ENCODE measurements around the gene LRRC47. TPM values are rescaled to one million over a fixed set of nuclear protein-coding genes. Genes with fewer than 3 reads are reported as not detected.

The LRRC47 gene
- total RNA-seq, 3 donors from 2014 or later, result 31.5 to 34.2 (median 34.2) TPM

DNA sequence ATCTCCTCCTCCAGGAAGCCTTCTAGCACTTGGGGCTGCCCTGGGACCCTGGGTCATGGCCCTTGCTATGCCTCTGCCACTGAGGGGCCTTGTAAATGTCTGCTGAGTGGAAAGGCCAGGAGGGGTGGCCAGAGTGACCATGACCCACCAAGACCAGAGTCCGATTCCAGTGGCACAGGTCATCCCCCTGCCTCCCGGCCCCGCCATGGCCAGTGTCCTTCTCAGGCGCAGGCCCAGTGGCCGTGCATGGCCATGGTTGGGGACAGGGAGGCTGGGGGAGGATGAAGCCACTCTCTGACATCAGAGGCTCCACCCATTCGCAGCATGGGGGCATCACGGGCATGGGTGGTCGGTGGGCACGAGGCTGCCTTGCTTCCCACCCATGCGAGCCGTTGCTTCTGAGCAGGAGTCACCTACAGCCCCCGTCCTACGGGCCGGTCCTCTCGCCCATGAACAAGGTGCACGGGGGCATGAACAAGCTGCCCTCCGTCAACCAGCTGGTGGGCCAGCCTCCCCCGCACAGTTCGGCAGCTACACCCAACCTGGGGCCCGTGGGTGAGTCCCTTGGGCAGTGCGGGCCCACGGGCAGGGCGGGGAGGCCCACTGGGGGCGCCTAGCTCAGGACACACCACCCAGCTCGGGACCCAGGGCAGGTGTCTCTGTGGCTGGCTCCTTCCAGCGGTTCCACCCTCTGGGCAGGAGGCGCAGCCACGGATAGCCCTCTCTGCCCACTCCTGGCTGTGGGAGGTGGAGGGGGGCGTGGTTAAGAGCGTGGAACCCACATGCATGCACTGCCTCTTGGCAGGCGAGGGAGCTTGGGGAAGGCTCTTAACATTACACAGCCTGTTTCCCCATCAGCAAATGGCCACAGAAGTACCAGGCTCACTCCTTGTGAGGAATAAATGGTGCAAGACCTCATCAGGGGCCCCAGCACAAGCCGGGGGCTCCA lies 66.4 kb downstream of the LRRC47 start:
- no peaks in the 10 kb centered on the region for H3K36me3 ChIP-seq
- DNase-seq (ENCODE audit: low spot score in 2 of 2), result no peak
- no peak overlapping the region for H3K27ac ChIP-seq
- intact Hi-C loops (cut with DNase I; ENCODE audit: low total_unique reads), result no loop called here
- peaks cover 0 to 32% of the 10 kb centered on the region in 2 donors for H3K27me3 ChIP-seq
- no peak overlapping the region for H3K4me3 ChIP-seq
- H3K4me1 ChIP-seq, result no peaks in the 10 kb centered on the region
- H3K9me3 ChIP-seq, result no peaks in the 10 kb centered on the region
- TF ChIP-seq POLR2A (IDR thresholded peaks at IDR 0.05) (no peak), POLR2AphosphoS5 (IDR thresholded peaks at IDR 0.05) (no peak)
- TF ChIP-seq, protein P1, sequence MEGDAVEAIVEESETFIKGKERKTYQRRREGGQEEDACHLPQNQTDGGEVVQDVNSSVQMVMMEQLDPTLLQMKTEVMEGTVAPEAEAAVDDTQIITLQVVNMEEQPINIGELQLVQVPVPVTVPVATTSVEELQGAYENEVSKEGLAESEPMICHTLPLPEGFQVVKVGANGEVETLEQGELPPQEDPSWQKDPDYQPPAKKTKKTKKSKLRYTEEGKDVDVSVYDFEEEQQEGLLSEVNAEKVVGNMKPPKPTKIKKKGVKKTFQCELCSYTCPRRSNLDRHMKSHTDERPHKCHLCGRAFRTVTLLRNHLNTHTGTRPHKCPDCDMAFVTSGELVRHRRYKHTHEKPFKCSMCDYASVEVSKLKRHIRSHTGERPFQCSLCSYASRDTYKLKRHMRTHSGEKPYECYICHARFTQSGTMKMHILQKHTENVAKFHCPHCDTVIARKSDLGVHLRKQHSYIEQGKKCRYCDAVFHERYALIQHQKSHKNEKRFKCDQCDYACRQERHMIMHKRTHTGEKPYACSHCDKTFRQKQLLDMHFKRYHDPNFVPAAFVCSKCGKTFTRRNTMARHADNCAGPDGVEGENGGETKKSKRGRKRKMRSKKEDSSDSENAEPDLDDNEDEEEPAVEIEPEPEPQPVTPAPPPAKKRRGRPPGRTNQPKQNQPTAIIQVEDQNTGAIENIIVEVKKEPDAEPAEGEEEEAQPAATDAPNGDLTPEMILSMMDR (IDR thresholded peaks at IDR 0.05), result no peak

Other genes starting within 250 kb of the LRRC47 start
- gene MEGF6, start 185.0 kb downstream of the LRRC47 start, total RNA-seq, result 10 to 100 TPM; 19.3 to 32.1 (median 24.2) TPM
- gene TPRG1L, start 171.5 kb downstream of the LRRC47 start, total RNA-seq, result 10 to 100 TPM; 32.4 to 56.8 (median 34.5) TPM
- gene WRAP73, start 146.4 kb downstream of the LRRC47 start, total RNA-seq, result 10 to 100 TPM; 19.3 to 23.6 (median 20.2) TPM
- 1 to 10 TPM in 1 of 3 donors, under 1 TPM in 1, not detected in 1; 0.66 to 1.0 TPM for gene TP73, start 144.0 kb downstream of the LRRC47 start, total RNA-seq
- not detected for gene CCDC27, start 44.0 kb downstream of the LRRC47 start, total RNA-seq
- 1 to 10 TPM; 1.3 to 4.7 (median 4.6) TPM for gene SMIM1, start 23.7 kb downstream of the LRRC47 start, total RNA-seq
- 10 to 100 TPM; 24.0 to 33.8 (median 30.5) TPM for gene CEP104, start 60.7 kb upstream of the LRRC47 start, total RNA-seq
- 10 to 100 TPM in 2 of 3 donors, 1 to 10 TPM in 1; 9.1 to 14.4 (median 11.3) TPM for gene DFFB, start 61.0 kb upstream of the LRRC47 start, total RNA-seq
- gene C1orf174, start 103.8 kb upstream of the LRRC47 start, total RNA-seq, result 10 to 100 TPM; 17.6 to 24.9 (median 18.1) TPM